ENCODE measurements around the gene HBP1. TPM values are rescaled to one million over a fixed set of nuclear protein-coding genes. Genes with fewer than 3 reads are reported as not detected.
A peak's percentile ranks its signal among the peaks of the same experiment; 100 is the strongest.

Gene HBP1
- polyA plus RNA-seq, 3 donors, result 41.2 to 52.9 (median 44.7) TPM

- Histone ChIP-seq H3K79me2 (ENCODE audit: insufficient read depth, low read length) (no peaks in the 10 kb centered on the region), H4K20me1 (ENCODE audit: insufficient read depth, low read length) (no peaks in the 10 kb centered on the region), H3K4me1 (ENCODE audit: control insufficient read depth in 1 of 2, insufficient read depth in 2 of 2, low read length in 2 of 2) (no peaks in the 10 kb centered on the region), H3K4me3 (replicated peaks in 1 of 3; ENCODE audit: low read depth in 2 of 3, low read length in 3 of 3) (no peak overlapping the region), H3K36me3 (replicated peaks in 1 of 2; ENCODE audit: control insufficient read depth in 1 of 2, insufficient read depth in 2 of 2, low read length in 2 of 2) (peaks cover 22 to 31% of the 10 kb centered on the region in 2 donors), H3K9ac (ENCODE audit: insufficient read depth, low read length, poor library complexity, severe bottlenecking) (no peak overlapping the region), H3K4me2 (replicated peaks; ENCODE audit: extremely low read depth, low read length, poor library complexity, severe bottlenecking) (no peak overlapping the region), H2AFZ (ENCODE audit: insufficient read depth, low read depth, low read length, poor library complexity, severe bottlenecking) (no peak overlapping the region), H3K27ac (ENCODE audit: low read depth in 1 of 2, low read length in 2 of 2) (no peak overlapping the region), H3K27me3 (ENCODE audit: control insufficient read depth in 2 of 2, insufficient read depth in 2 of 2, low read length in 2 of 2) (no peaks in the 10 kb centered on the region), H3K9me3 (replicated peaks in 1 of 2; ENCODE audit: control insufficient read depth in 1 of 2, insufficient read depth in 1 of 2, low read length in 2 of 2) (peaks cover 0 to 18% of the 10 kb centered on the region in 2 donors)
- Mint-ChIP-seq H3K27ac (peak overlapping the region in 2 of 7 donors; percentile 5 to 9), H3K36me3 (peaks cover 30 to 54% of the 10 kb centered on the region in 2 donors), H3K4me1 (peaks cover 6% of the 10 kb centered on the region), H3K27me3 (ENCODE audit: low read depth in 3 of 3) (no peaks in the 10 kb centered on the region), H3K4me3 (no peak overlapping the region), H3K9me3 (peaks cover 5 to 13% (median 6%) of the 10 kb centered on the region in 7 donors)
- TF ChIP-seq CTCF (IDR thresholded peaks at IDR 0.05), result no peak
- intact Hi-C loops (cut with micrococcal nuclease), result no loop called here
- WGBS (ENCODE audit: insufficient coverage), result 97% methylated on average over 5 of the region's 5 CpGs
- no peak for DNase-seq
Measured at GRCh38 chr7:107213193-107213788, 44.5 kb downstream of the HBP1 start.

GRCh38 chr7:107213945-107214344, 45.1 kb downstream of the HBP1 start:
- Histone ChIP-seq H3K9me3 (replicated peaks in 1 of 2; ENCODE audit: control insufficient read depth in 1 of 2, insufficient read depth in 1 of 2, low read length in 2 of 2) (peaks cover 0 to 18% of the 10 kb centered on the region in 2 donors), H3K4me2 (replicated peaks; ENCODE audit: extremely low read depth, low read length, poor library complexity, severe bottlenecking) (no peak overlapping the region)
- no peak for DNase-seq

More at GRCh38 chr7:107213945-107214344, 45.1 kb downstream of the HBP1 start:
- H2AFZ ChIP-seq (ENCODE audit: insufficient read depth, low read depth, low read length, poor library complexity, severe bottlenecking), result no peak overlapping the region
- TF ChIP-seq CTCF (IDR thresholded peaks at IDR 0.05), result no peak
- peaks cover 6% of the 10 kb centered on the region for H3K4me1 Mint-ChIP-seq
- intact Hi-C loops (cut with micrococcal nuclease), result no loop called here
- H3K36me3 ChIP-seq (replicated peaks in 1 of 2; ENCODE audit: control insufficient read depth in 1 of 2, insufficient read depth in 2 of 2, low read length in 2 of 2), result peaks cover 19 to 24% of the 10 kb centered on the region in 2 donors
- H4K20me1 ChIP-seq (ENCODE audit: insufficient read depth, low read length), result no peaks in the 10 kb centered on the region
- no peak overlapping the region for H3K27ac ChIP-seq (ENCODE audit: low read depth in 1 of 2, low read length in 2 of 2)
- no peak overlapping the region for H3K4me3 Mint-ChIP-seq
- H3K36me3 Mint-ChIP-seq, result peaks cover 27 to 48% of the 10 kb centered on the region in 2 donors
- H3K9ac ChIP-seq (ENCODE audit: insufficient read depth, low read length, poor library complexity, severe bottlenecking), result no peak overlapping the region
- H3K4me1 ChIP-seq (ENCODE audit: control insufficient read depth in 1 of 2, insufficient read depth in 2 of 2, low read length in 2 of 2), result no peaks in the 10 kb centered on the region
- no peaks in the 10 kb centered on the region for H3K27me3 ChIP-seq (ENCODE audit: control insufficient read depth in 2 of 2, insufficient read depth in 2 of 2, low read length in 2 of 2)
- peaks cover 5 to 13% (median 6%) of the 10 kb centered on the region in 7 donors for H3K9me3 Mint-ChIP-seq
- no peak overlapping the region for H3K27ac Mint-ChIP-seq
- no peaks in the 10 kb centered on the region for H3K27me3 Mint-ChIP-seq (ENCODE audit: low read depth in 3 of 3)
- H3K79me2 ChIP-seq (ENCODE audit: insufficient read depth, low read length), result no peaks in the 10 kb centered on the region
- no peak overlapping the region for H3K4me3 ChIP-seq (replicated peaks in 1 of 3; ENCODE audit: low read depth in 2 of 3, low read length in 3 of 3)
